HG02870 (cell line): ENCODE data around the gene RNFT1.
"Not testable (repeated sequence)": the region's sequence is repeated elsewhere in the genome, so short reads cannot be mapped to it uniquely, and the experiment has no call there.

Source experiments
- ATAC-seq: cut with Tn5 transposase; IDR thresholded peaks from one replicate; pipeline ENCODE4 v1.9.1; 2021; ENCODE audit warnings: mild to moderate bottlenecking, moderate library complexity; ENCODE audit not compliant: unreplicated experiment

The RNFT1 gene

DNA sequence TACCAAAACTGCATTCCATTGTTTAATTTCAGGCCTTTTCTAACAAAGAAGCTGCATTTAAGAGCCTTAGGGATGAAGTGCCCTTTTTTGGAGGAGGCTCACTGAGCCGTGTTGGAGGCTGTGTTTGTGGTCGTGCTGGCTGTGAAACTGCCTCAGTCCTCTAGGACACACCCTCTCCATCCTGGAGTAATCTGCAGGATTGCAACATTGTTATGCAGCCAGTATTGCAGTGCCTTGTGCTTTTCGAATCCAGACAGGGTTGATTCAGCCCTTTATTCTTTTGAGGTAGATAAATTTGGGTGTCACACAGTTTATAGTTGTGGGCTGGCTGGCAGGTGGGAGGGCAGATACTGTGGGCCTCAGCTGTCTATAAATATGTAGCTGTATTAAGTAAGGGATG, 33.8 kb downstream of the RNFT1 start:
- not testable (repeated sequence) for ATAC-seq

GRCh38 chr17:59930121-59930520, 34.4 kb downstream of the RNFT1 start:
- ATAC-seq, result not testable (repeated sequence)

GRCh38 chr17:59920637-59921036, 43.9 kb downstream of the RNFT1 start:
- ATAC-seq, result not testable (repeated sequence)

- ATAC-seq, result no peak
Observed at GRCh38 chr17:59916446-59916845, 48.1 kb downstream of the RNFT1 start.

DNA sequence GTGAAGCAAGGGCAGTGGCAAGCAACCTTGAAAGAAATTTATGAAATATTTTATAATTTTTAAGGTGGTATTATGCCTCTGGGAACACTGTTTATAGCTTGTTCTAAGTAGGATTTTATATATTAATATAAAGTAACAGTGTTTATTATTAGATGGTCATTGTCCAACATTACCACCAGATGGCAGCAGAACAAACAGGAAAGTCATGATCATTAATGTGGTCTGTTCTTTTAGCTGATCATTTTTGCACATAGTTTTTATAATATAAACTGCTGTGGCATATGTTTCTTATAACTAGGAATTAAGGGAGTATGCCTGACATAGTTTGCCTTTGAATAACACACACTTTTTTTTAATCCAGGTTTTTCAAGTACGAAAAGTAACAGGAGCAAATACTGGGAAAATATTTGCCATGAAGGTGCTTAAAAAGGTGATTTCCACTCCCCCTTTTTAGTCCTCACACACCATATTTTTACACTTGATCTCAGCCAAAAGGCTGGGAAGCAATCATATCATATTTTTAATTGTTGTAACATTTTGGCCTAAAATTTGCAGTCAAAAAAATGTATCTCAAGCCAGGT, 50.2 kb downstream of the RNFT1 start:
- ATAC-seq, result no peak

- ATAC-seq, result no peak
Observed at GRCh38 chr17:59907467-59907866, 57.1 kb downstream of the RNFT1 start.

DNA sequence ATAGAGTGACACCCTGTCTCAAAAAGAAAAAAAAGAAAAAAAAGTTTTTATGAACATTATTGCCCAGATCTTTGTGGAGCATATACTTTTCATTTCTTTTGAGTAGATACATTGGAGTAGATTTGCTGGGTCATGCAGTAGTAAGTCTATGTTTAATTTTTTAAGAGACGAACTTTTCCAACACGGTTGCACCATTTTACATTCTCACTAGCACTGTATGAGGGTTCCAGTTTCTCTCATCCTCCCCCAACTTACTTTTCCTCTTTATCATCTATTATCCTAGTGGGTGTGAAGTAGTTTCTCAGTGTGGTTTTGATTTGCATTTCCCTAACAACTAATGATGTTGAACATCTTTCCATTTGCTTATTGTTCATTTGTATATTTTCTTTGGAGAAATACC, 61.1 kb downstream of the RNFT1 start:
- no peak for ATAC-seq
